Astrocyte of the cerebellum (primary cell): ENCODE data around the gene CHST5.

Source experiments
- DNase-seq: peaks from one replicate; pipeline ENCODE4 v3.0.0-alpha.2; 2011; ENCODE audit warnings: low read depth
- H3K4me3 ChIP-seq: 2 replicates; pipeline ENCODE4 v1.5.1; 2011; ENCODE audit warnings: mild to moderate bottlenecking, low read depth, low read length, moderate library complexity
- in situ Hi-C: cut with HindIII; loops from 2 replicates; pipeline ENCODE4 v1.10.0; 2017; ENCODE audit warnings: low sequenced_read_pairs
- TF ChIP-seq, protein P1 (sequence below): IDR thresholded peaks from 2 replicates; pipeline ENCODE4 v1.5.1; 2012; ENCODE audit warnings: low read length, low read depth, moderate library complexity, mild to moderate bottlenecking; ENCODE audit errors: missing control alignments

CHST5 gene

DNA sequence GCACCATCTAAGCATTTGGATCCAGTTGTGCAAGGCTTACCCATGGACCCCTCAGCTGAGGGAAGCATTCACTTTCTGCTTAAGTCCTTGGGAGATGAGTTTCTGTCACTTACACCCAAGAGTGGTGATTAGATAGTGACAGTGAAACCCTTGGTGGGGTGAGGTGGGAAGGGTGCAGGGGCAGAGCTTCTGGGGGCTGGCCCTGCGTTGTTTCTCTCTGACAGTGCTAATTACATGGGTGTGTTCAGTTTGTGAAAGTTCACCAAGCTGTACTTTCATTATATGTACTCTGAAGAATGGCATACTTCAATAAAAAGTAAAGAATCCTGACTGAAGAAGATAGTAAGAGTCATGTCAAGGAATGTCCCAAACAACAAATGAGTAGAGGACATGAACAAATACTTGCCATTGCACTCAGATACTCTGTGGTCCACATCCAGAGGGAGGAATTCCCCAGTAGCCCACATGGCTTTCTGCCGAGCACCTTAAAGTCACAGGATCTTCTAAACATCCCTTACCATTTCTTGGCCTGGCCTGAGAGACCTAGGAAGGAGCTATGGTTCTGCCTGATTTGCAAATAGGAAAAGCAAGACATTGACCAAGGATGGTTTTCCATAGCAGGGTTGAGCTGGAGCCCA is 49.1 kb downstream of the CHST5 start:
- TF ChIP-seq, protein P1, sequence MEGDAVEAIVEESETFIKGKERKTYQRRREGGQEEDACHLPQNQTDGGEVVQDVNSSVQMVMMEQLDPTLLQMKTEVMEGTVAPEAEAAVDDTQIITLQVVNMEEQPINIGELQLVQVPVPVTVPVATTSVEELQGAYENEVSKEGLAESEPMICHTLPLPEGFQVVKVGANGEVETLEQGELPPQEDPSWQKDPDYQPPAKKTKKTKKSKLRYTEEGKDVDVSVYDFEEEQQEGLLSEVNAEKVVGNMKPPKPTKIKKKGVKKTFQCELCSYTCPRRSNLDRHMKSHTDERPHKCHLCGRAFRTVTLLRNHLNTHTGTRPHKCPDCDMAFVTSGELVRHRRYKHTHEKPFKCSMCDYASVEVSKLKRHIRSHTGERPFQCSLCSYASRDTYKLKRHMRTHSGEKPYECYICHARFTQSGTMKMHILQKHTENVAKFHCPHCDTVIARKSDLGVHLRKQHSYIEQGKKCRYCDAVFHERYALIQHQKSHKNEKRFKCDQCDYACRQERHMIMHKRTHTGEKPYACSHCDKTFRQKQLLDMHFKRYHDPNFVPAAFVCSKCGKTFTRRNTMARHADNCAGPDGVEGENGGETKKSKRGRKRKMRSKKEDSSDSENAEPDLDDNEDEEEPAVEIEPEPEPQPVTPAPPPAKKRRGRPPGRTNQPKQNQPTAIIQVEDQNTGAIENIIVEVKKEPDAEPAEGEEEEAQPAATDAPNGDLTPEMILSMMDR, result no peak
- H3K4me3 ChIP-seq, result no peak overlapping the region
- no peak for DNase-seq
- in situ Hi-C loops, result no loop called here

DNA sequence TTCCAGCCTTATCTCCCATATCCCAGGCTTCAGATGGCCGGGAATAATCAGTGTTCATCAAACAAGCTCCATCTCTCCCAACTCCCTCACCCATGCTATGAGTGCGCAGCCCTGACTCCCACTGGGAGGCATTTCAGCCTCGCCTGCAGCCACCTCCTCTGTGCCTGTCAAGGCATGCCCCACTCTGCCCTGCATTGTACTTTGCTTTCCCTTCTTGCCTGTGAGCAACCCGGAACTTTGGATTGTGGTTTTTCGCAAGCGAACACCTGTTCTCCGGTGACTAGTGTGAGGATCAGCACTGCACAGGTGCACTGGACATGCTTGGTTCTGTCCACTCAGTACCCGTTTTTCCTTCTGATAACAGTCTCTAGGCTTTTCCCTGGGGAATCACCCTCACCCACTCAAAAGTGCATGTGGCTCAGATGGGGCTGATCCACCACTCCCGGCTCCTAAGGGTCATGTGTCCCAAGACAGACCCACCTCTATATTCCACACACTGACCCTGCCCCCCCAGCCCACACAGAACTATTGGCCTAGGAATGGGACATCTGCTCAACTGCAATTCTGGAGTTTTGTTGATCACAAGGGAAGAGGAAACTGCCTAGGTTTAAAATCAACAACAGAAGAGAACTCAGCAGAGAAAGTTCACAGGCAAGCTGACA is 49.8 kb downstream of the CHST5 start:
- TF ChIP-seq, protein P1, result no peak
- H3K4me3 ChIP-seq, result no peak overlapping the region
- DNase-seq, result no peak
- in situ Hi-C loops, result no loop called here

DNA sequence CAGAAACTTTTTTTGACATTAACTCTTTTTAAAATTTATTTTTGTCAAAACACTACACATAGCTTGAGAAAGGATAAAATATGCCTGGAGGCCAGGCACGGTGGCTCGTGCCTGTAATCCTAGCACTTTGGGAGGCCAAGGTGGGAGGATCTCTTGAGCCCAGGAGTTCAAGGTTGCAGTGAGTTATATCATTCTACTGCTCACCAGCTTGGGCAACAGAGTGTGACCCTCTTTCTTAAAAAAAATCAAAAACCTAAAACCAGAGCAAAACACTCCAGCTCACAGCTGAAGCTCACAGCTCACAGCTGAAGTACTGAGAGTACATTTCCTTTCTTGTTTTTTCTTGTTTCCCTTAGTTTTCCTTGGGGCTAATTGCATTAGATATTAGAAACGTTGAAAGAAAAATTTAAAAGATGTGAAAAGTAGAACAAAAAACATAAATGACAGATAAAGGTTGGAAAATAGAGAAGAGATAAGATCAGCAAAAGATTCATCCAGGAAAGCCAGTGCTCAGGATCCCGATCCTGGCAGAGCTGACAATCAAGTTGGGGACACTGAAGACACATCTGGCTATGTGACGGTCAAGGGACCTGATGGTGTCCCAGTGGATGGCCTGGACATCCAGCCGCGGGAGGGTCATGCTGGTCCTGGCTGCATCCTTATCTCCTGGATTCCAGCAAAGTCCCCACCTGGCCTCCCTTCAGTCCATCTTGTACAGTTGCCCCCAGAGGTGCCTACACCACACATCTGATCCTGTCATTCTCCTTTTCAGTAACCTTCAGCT is 50.5 kb downstream of the CHST5 start:
- no peak for DNase-seq
- TF ChIP-seq, protein P1, result no peak
- H3K4me3 ChIP-seq, result no peak overlapping the region
- in situ Hi-C loops, result no loop called here

DNA sequence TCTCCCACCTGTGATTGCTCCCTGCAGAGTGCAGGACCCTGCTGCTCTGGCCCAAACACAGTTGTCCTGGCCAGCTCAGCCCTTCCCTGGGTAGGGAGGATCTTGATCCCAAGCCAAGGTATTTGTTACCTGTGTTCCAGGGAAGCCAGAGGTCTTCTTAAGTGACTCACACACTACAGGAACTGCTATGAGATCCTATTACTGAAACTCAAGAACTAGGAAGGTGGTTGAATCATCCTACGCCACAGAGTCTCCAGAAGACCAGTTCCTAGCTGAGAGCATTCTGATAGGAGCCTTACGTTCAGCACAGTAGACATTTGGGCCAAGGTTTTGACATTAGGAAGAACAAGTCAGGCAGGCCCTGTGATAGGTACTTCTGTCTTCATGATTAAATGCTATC is 52.7 kb downstream of the CHST5 start:
- TF ChIP-seq, protein P1, result no peak
- DNase-seq, result no peak
- in situ Hi-C loops, result no loop called here
- no peak overlapping the region for H3K4me3 ChIP-seq

DNA sequence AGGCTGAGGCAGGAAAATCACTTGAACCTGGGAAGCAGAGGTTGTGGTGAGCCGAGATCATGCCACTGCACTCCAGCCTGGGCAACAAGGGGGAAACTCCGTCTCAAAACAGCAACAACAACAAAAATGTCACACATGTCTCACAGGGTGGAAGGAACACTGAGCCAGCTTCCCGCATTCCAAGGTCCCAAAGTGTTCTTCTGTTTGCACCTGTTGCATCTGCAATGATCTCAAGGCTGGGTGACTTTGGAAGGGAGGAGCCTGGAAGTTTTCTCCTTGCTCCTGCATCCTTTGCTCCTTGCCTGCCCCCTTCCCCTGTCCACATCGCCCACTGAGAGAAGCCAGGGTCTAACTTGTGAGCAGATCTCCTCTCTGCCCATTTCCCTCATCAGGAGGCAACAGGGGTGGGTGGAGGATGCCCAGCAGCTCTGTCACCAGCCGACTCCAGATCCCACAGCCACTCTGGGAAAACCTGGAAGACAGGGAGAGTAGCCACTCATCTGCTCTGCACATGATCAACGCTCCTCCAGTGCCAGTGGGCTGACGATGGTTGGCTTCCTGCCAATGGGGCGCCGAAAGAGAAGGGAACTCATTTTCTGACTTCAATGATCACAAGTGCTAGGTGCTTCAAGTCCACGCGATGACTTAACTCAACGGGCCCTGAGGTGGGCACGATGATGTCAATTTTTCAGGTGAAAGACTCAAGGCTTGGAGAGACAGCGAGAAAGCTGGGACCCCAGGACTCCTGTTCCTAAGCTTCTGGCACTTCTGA is 53.3 kb downstream of the CHST5 start:
- DNase-seq, result no peak
- TF ChIP-seq, protein P1, result no peak
- H3K4me3 ChIP-seq, result no peak overlapping the region
- in situ Hi-C loops, result no loop called here

DNA sequence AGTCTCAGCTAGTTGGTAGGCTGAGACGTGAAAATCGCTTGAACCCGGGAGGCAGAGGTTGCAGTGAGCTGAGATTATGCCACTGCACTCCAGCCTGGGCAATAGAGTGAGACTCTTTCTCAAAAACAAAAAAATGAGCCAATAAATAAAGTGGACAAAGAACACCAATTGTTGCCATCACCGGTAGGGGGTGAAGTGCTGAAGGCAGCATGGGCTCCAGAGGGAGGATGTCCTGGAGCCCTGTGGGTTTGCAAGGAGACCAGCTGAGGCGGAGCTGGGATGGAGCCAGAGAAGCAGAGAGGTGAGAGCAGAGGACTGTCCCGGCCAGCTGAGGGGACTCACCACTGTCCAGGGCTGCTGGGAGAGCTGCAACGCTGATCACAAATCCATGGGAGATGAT is 54.4 kb downstream of the CHST5 start:
- no peak overlapping the region for H3K4me3 ChIP-seq
- DNase-seq, result no peak
- TF ChIP-seq, protein P1, result no peak
- in situ Hi-C loops, result no loop called here
